Measurements from ENCODE around the gene HS2ST1. TPM values are rescaled to one million over a fixed set of nuclear protein-coding genes. Genes with fewer than 3 reads are reported as not detected.

Gene HS2ST1
- polyA plus RNA-seq, 1 donor (not counting 4 experiments of a cell fraction or from before 2014, with no cell fraction given), result 18.7 TPM

GRCh38 chr1:87144316-87144895 lies 230.0 kb downstream of the HS2ST1 start:
- H3K27ac ChIP-seq (ENCODE audit: control insufficient read depth, insufficient read depth, low read length), result no peak overlapping the region
- dilution Hi-C loops (cut with MboI; ENCODE audit: extremely low pct_ligation_motif_present, low sequenced_read_pairs), result no loop called here

GRCh38 chr1:87144981-87145380 lies 230.5 kb downstream of the HS2ST1 start:
- Histone ChIP-seq H2AFZ (ENCODE audit: control insufficient read depth, low read length) (no peak overlapping the region), H3K4me1 (ENCODE audit: control insufficient read depth, extremely low read depth, insufficient read depth, low read length) (peaks cover 23% of the 10 kb centered on the region), H3K27me3 (ENCODE audit: control insufficient read depth, extremely low read depth, insufficient read depth, low read length) (no peaks in the 10 kb centered on the region), H3K4me2 (ENCODE audit: control insufficient read depth, extremely low read depth, insufficient read depth, low read depth, low read length) (no peak overlapping the region), H3K9ac (ENCODE audit: control insufficient read depth, extremely low read depth, insufficient read depth, low read length) (no peak overlapping the region), H3K79me2 (ENCODE audit: control insufficient read depth, insufficient read depth, low read length) (no peaks in the 10 kb centered on the region), H3K9me3 (ENCODE audit: control insufficient read depth, low read depth, low read length) (no peaks in the 10 kb centered on the region), H3K4me3 (ENCODE audit: control insufficient read depth in 2 of 3, extremely low read depth in 1 of 3, insufficient read depth in 2 of 3, low read depth in 1 of 3, low read length in 3 of 3) (no peak overlapping the region), H3K27ac (ENCODE audit: control insufficient read depth, insufficient read depth, low read length) (no peak overlapping the region), H3K36me3 (ENCODE audit: control insufficient read depth in 2 of 2, extremely low read depth in 1 of 2, insufficient read depth in 2 of 2, low read length in 2 of 2) (no peaks in the 10 kb centered on the region), H4K20me1 (ENCODE audit: control insufficient read depth, extremely low read depth, insufficient read depth, low read length) (no peaks in the 10 kb centered on the region), H3K9me1 (ENCODE audit: control insufficient read depth, extremely low read depth, insufficient read depth, low read length) (no peaks in the 10 kb centered on the region)
- no peak for TF ChIP-seq CTCF (optimal IDR thresholded peaks at IDR 0.05 in 1 of 3, IDR thresholded peaks at IDR 0.05 in 1 of 3, conservative IDR thresholded peaks at IDR 0.05 in 1 of 3; ENCODE audit: extremely low read depth in 1 of 3, insufficient read depth in 2 of 3, low read length in 3 of 3)
- no peak for TF ChIP-seq EZH2 (IDR thresholded peaks at IDR 0.05; ENCODE audit: low read length)
- DNase-seq (ENCODE audit: low read depth, low spot score) (no peak), FAIRE-seq (no peak)
- dilution Hi-C loops (cut with MboI; ENCODE audit: extremely low pct_ligation_motif_present, low sequenced_read_pairs), result no loop called here

More at GRCh38 chr1:87144316-87144895, 230.0 kb downstream of the HS2ST1 start:
- no peak for FAIRE-seq
- TF ChIP-seq EZH2 (IDR thresholded peaks at IDR 0.05; ENCODE audit: low read length), result no peak
- no peak for TF ChIP-seq CTCF (optimal IDR thresholded peaks at IDR 0.05 in 1 of 3, IDR thresholded peaks at IDR 0.05 in 1 of 3, conservative IDR thresholded peaks at IDR 0.05 in 1 of 3; ENCODE audit: extremely low read depth in 1 of 3, insufficient read depth in 2 of 3, low read length in 3 of 3)
- no peaks in the 10 kb centered on the region for H4K20me1 ChIP-seq (ENCODE audit: control insufficient read depth, extremely low read depth, insufficient read depth, low read length)
- no peaks in the 10 kb centered on the region for H3K9me1 ChIP-seq (ENCODE audit: control insufficient read depth, extremely low read depth, insufficient read depth, low read length)
- H3K27me3 ChIP-seq (ENCODE audit: control insufficient read depth, extremely low read depth, insufficient read depth, low read length), result no peaks in the 10 kb centered on the region
- H3K4me2 ChIP-seq (ENCODE audit: control insufficient read depth, extremely low read depth, insufficient read depth, low read depth, low read length), result no peak overlapping the region
- no peak overlapping the region for H2AFZ ChIP-seq (ENCODE audit: control insufficient read depth, low read length)
- H3K9me3 ChIP-seq (ENCODE audit: control insufficient read depth, low read depth, low read length), result no peaks in the 10 kb centered on the region
- DNase-seq (ENCODE audit: low read depth, low spot score), result no peak
- no peak overlapping the region for H3K9ac ChIP-seq (ENCODE audit: control insufficient read depth, extremely low read depth, insufficient read depth, low read length)
- H3K4me1 ChIP-seq (ENCODE audit: control insufficient read depth, extremely low read depth, insufficient read depth, low read length), result peaks cover 18% of the 10 kb centered on the region
- no peaks in the 10 kb centered on the region for H3K36me3 ChIP-seq (ENCODE audit: control insufficient read depth in 2 of 2, extremely low read depth in 1 of 2, insufficient read depth in 2 of 2, low read length in 2 of 2)
- H3K79me2 ChIP-seq (ENCODE audit: control insufficient read depth, insufficient read depth, low read length), result no peaks in the 10 kb centered on the region
- no peak overlapping the region for H3K4me3 ChIP-seq (ENCODE audit: control insufficient read depth in 2 of 3, extremely low read depth in 1 of 3, insufficient read depth in 2 of 3, low read depth in 1 of 3, low read length in 3 of 3)

Data from keratinocyte (primary cell).